K562 (cell line): ENCODE measurements around the gene MED15. TPM values are rescaled to one million over a fixed set of nuclear protein-coding genes. Genes with fewer than 3 reads are reported as not detected.

Experiments
- ATAC-seq: fragments of 200-7000 bp; cut with Tn5 transposase; 3 replicates; pipeline ENCODE4 v1.9.1; 2020; ENCODE audit warnings: moderate library complexity
- BruUV-seq: library from RNA; stranded (reverse); fragments of 400-500 nt; replicated peaks from 2 replicates; lab custom pipeline; 2021; lab: Mats Ljungman, UMichigan
- CTCF ChIA-PET: fragments of 300-600 bp; formaldehyde crosslinking; extraction: SDS; loops from one replicate; lab custom pipeline; 2021; ENCODE audit warnings: low intra/inter-chr PET ratio; lab: Yijun Ruan, JAX
- POLR2A ChIA-PET: fragments of 300-600, 350-650 bp; sonication (Branson Sonifier 250); formaldehyde crosslinking; extraction: SDS; loops from one replicate; lab custom pipeline; 2021; ENCODE audit warnings: antibody characterized with exemption, inconsistent platforms; lab: Yijun Ruan, JAX
- DNase-seq, 4 experiments: peaks; one replicate each; pipeline versions ENCODE4 v3.0.0 to v3.0.0-alpha.2; 2011 to 2018; ENCODE audit warnings: low spot score in 3 of 4, mixed read lengths in 3 of 4; ENCODE audit errors: extremely low read depth in 1 of 4
- FAIRE-seq: peaks from 2 replicates; lab custom pipeline; 2011; peaks lifted over from hg19 to GRCh38; lab: Jason Lieb, UNC
- H2AFZ ChIP-seq: 2 replicates; pipeline ENCODE4 v1.6.0; 2011; ENCODE audit warnings: low read depth, low read length, control low read depth, inconsistent platforms
- H3K27ac ChIP-seq: fragments of 200-600 bp; 3 replicates; pipeline ENCODE4 v1.8.0; 2011; ENCODE audit warnings: low read depth, mild to moderate bottlenecking, control low read depth, inconsistent platforms, low read length, moderate library complexity, mixed read lengths; ENCODE audit errors: extremely low read depth
- H3K27me3 ChIP-seq, 2 experiments: fragments of 300-600 bp in 1 of 2; 2 replicates in 1 of 2; 3 replicates in 1 of 2; pipeline versions ENCODE4 v1.6.0 to v1.8.0; 2011; ENCODE audit warnings: inconsistent platforms in 2 of 2, low read length in 2 of 2, mild to moderate bottlenecking in 1 of 2, mixed read lengths in 1 of 2, moderate library complexity in 1 of 2; ENCODE audit not compliant: control insufficient read depth in 2 of 2, insufficient read depth in 2 of 2
- H3K36me3 ChIP-seq: fragments of 300-600 bp; 3 replicates; pipeline ENCODE4 v1.8.0; 2011; ENCODE audit warnings: mild to moderate bottlenecking, low read length, inconsistent platforms; ENCODE audit not compliant: control insufficient read depth, insufficient read depth
- H3K4me1 ChIP-seq, 2 experiments: fragments of 200-600 bp in 1 of 2; replicated peaks in 1 of 2; 2 replicates in 1 of 2; 3 replicates in 1 of 2; pipeline versions ENCODE4 v1.5.1 to v1.8.0; 2011; ENCODE audit warnings: inconsistent platforms in 2 of 2, low read length in 2 of 2, mild to moderate bottlenecking in 1 of 2, mixed read lengths in 1 of 2, moderate library complexity in 1 of 2; ENCODE audit not compliant: control insufficient read depth in 2 of 2, insufficient read depth in 2 of 2
- H3K4me2 ChIP-seq: 2 replicates; pipeline ENCODE4 v1.6.1; 2011; ENCODE audit warnings: low read length, control low read depth, inconsistent platforms, mixed read lengths; ENCODE audit not compliant: insufficient read depth
- H3K4me3 ChIP-seq: fragments of 200-600 bp; sonication (generic), shearing (Covaris generic); 2 replicates; pipeline ENCODE4 v1.5.1; 2016; ENCODE audit warnings: control low read depth, inconsistent platforms
- H3K79me2 ChIP-seq: fragments of 200-600 bp; 3 replicates; pipeline ENCODE4 v1.8.0; 2011; ENCODE audit warnings: low read length, inconsistent platforms; ENCODE audit not compliant: control insufficient read depth, insufficient read depth
- H3K9ac ChIP-seq, 2 experiments: 2 replicates each; pipeline versions ENCODE4 v1.6.0 to v1.6.1; 2011; ENCODE audit warnings: low read depth in 2 of 2, low read length in 2 of 2, control low read depth in 1 of 2, inconsistent platforms in 1 of 2, mild to moderate bottlenecking in 1 of 2, mixed read lengths in 1 of 2; ENCODE audit not compliant: insufficient read depth in 1 of 2
- H3K9me1 ChIP-seq: one replicate; pipeline ENCODE4 v1.6.0; 2011; ENCODE audit warnings: inconsistent platforms, mild to moderate bottlenecking, low read length, moderate library complexity; ENCODE audit not compliant: control insufficient read depth, insufficient read depth
- H3K9me3 ChIP-seq: replicated peaks from 2 replicates; pipeline ENCODE4 v1.5.1; 2011; ENCODE audit warnings: low read depth, low read length, inconsistent platforms; ENCODE audit not compliant: control insufficient read depth, insufficient read depth
- H4K20me1 ChIP-seq: replicated peaks from 2 replicates; pipeline ENCODE4 v1.6.1; 2011; ENCODE audit warnings: low read length, inconsistent platforms, mixed read lengths; ENCODE audit not compliant: control insufficient read depth, insufficient read depth
- CC2D1A ChIP-seq: fragments of 450-650 bp; IDR thresholded peaks from 2 replicates; pipeline ENCODE4 v1.6.1; 2017; ENCODE audit warnings: mild to moderate bottlenecking
- CHD4 ChIP-seq: fragments of 200-600 bp; sonication (generic); IDR thresholded peaks from 3 replicates; pipeline ENCODE4 v1.6.1; 2012; ENCODE audit warnings: low read depth, mild to moderate bottlenecking, mixed read lengths, low read length, inconsistent platforms; ENCODE audit not compliant: insufficient read depth, insufficient replicate concordance, poor library complexity, severe bottlenecking
- MYNN ChIP-seq, 2 experiments: sonication (generic); formaldehyde crosslinking in 1 of 2; IDR thresholded peaks; 2 replicates each; pipeline versions ENCODE4 v1.5.0 to v1.6.1; 2016 to 2020; ENCODE audit warnings: antibody characterized with exemption in 1 of 2, missing genetic modification reagents in 1 of 2
- RFX7 ChIP-seq: fragments of 250-450 bp; sonication (Bioruptor Pico); IDR thresholded peaks from 2 replicates; pipeline ENCODE4 v1.5.1; 2021; ENCODE audit warnings: mild to moderate bottlenecking
- SIN3A ChIP-seq, 2 experiments: fragments of 150-350 bp in 1 of 2; IDR thresholded peaks; 2 replicates each; pipeline ENCODE4 v1.6.1; 2011 to 2016; ENCODE audit warnings: borderline replicate concordance in 2 of 2, low read depth in 2 of 2, low read length in 2 of 2, mild to moderate bottlenecking in 2 of 2, moderate library complexity in 2 of 2; ENCODE audit not compliant: control insufficient read depth in 1 of 2
- TRIM28 ChIP-seq: fragments of 450-650 bp; IDR thresholded peaks from 2 replicates; pipeline ENCODE4 v1.6.1; 2017
- ZC3H11A ChIP-seq: IDR thresholded peaks from 2 replicates; pipeline ENCODE4 v1.6.1; 2012; ENCODE audit warnings: low read depth, low read length, improper control_type of control experiment
- ZNF23 ChIP-seq: fragments of 250-450 bp; sonication (Bioruptor Pico); IDR thresholded peaks from 2 replicates; pipeline ENCODE4 v1.4.0; 2020; ENCODE audit warnings: mild to moderate bottlenecking
- WGBS: fragments of 100-300 bp; shearing (Covaris generic); methylation state at CpG from one replicate; pipeline ENCODE4 v1.1.6; 2016; ENCODE audit warnings: low coverage, mixed read lengths; ENCODE audit not compliant: insufficient coverage; ENCODE audit errors: missing lambda C conversion rate; 5-methylcytosine and 5-hydroxymethylcytosine counted together
- in situ Hi-C: fragments of 300-500 bp; cut with MboI; formaldehyde crosslinking; loops from 4 replicates; pipeline ENCODE4 v1.15.0; 2018; ENCODE audit warnings: inconsistent platforms, mixed read lengths
- intact Hi-C: fragments of 100-400 bp; cut with micrococcal nuclease; formaldehyde crosslinking; loops from 2 replicates; pipeline ENCODE4 v1.14.2; 2022
- polyA plus RNA-seq, 8 experiments: library from polyadenylated mRNA; depleted of rRNA in 4 of 8; stranded (reverse) in 5 of 8; unstranded in 3 of 8; fragments of >200 nt; fragmentation: Nextera tagmentation in 2 of 8; fragmentation: Illumina TruSeq in 1 of 8; extraction: Ambion mirVana in 2 of 8; extraction: Trizol in 1 of 8; gene quantifications; 2 replicates each; pipeline versions ENCODE4 v1.2.1 to v1.2.3, GENCODE V29; 2011 to 2014; ENCODE audit warnings: inconsistent platforms in 1 of 8, missing spikeins in 1 of 8
- total RNA-seq, 7 experiments: library from RNA; depleted of rRNA in 6 of 7; stranded (reverse); fragments of >200 nt in 6 of 7; fragmentation: Illumina TruSeq in 2 of 7; extraction: Trizol in 2 of 7; gene quantifications; 2 replicates each; pipeline versions ENCODE4 v1.2.1 to v1.2.3, GENCODE V29; 2011 to 2021; ENCODE audit warnings: low replicate concordance in 1 of 7
- TF ChIP-seq, protein P1 (sequence below): sonication (generic); formaldehyde crosslinking; IDR thresholded peaks from 2 replicates; pipeline ENCODE4 v1.8.0; 2022; ENCODE audit warnings: missing genetic modification reagents, mild to moderate bottlenecking, borderline replicate concordance
- TF ChIP-seq, protein P2 (sequence below): fragments of 250-450 bp; sonication (Bioruptor Pico); IDR thresholded peaks from 2 replicates; pipeline ENCODE4 v1.5.0; 2020; ENCODE audit warnings: mild to moderate bottlenecking
- TF ChIP-seq, protein P3 (sequence below): sonication (generic); formaldehyde crosslinking; IDR thresholded peaks from 2 replicates; pipeline ENCODE4 v1.8.1; 2023; ENCODE audit warnings: missing genetic modification reagents, mild to moderate bottlenecking, borderline replicate concordance

MED15 gene
- total and polyA plus RNA-seq, 9 of the 15 experiments (the other 6 are each of a cell fraction or from before 2014, with no cell fraction given) = 4.0 to 271 (median 60.1) TPM

DNA sequence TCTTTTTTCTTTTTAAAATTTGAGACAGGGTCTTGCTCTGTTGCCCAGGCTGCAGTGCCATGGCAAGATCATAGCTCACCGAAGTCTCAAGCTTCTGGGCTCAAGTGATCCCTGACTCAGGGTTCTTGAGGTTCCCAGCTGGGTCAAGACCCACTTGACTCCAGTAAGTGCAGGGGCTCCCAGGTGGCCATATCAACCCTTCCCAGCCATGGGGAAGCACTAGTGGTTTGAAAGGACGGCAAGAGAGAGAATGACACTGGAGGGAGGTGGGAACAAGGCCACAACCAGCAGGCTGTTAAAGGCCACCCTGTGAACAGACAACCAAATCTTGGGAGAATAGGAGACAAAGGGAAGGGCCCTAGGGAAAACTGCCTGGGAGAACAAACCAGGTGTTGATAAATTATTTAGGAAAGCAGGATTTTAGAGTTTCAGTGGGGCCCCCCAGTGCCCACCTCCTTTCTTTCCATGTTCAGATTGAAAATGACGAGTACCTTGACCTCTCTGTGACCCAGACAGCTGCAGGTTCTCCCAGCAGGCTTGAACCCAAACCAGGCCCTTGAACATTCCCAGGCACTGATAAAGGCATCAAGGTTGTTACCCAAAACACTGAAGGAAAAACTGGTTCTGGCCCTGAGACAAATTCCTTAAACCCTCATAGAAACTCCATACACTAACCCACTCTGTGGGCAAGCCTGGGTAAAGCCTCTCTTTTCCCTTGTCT is 40.6 kb upstream of the MED15 start:
- whole genome bisulfite sequencing = 12% methylated on average over 3 of the region's 3 CpGs
- TF ChIP-seq SIN3A (IDR thresholded peaks at IDR 0.05; ENCODE audit: borderline replicate concordance in 2 of 2, control insufficient read depth in 1 of 2, low read depth in 2 of 2, low read length in 2 of 2) (no peak), ZNF23 (CRISPR knock-in tag) (no peak), RFX7 (0 out of 2 replicates have a peak, but pooled peaks have one; percentile 18), CC2D1A (no peak), MYNN (IDR thresholded peaks at IDR 0.05) (peak; percentile 39; the same call in 1 of the 2 replicates), MYNN (CRISPR knock-in tag; IDR thresholded peaks at IDR 0.05) (no peak), ZC3H11A (no peak), CHD4 (no peak), TRIM28 (no peak)
- TF ChIP-seq, protein P1, sequence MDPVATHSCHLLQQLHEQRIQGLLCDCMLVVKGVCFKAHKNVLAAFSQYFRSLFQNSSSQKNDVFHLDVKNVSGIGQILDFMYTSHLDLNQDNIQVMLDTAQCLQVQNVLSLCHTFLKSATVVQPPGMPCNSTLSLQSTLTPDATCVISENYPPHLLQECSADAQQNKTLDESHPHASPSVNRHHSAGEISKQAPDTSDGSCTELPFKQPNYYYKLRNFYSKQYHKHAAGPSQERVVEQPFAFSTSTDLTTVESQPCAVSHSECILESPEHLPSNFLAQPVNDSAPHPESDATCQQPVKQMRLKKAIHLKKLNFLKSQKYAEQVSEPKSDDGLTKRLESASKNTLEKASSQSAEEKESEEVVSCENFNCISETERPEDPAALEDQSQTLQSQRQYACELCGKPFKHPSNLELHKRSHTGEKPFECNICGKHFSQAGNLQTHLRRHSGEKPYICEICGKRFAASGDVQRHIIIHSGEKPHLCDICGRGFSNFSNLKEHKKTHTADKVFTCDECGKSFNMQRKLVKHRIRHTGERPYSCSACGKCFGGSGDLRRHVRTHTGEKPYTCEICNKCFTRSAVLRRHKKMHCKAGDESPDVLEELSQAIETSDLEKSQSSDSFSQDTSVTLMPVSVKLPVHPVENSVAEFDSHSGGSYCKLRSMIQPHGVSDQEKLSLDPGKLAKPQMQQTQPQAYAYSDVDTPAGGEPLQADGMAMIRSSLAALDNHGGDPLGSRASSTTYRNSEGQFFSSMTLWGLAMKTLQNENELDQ (CRISPR knock-in tag) = 0 out of 2 replicates have a peak, but pooled peaks have one; percentile 44
- TF ChIP-seq, protein P2, sequence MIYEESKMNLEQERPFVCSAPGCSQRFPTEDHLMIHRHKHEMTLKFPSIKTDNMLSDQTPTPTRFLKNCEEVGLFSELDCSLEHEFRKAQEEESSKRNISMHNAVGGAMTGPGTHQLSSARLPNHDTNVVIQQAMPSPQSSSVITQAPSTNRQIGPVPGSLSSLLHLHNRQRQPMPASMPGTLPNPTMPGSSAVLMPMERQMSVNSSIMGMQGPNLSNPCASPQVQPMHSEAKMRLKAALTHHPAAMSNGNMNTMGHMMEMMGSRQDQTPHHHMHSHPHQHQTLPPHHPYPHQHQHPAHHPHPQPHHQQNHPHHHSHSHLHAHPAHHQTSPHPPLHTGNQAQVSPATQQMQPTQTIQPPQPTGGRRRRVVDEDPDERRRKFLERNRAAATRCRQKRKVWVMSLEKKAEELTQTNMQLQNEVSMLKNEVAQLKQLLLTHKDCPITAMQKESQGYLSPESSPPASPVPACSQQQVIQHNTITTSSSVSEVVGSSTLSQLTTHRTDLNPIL (CRISPR knock-in tag) = no peak
- TF ChIP-seq, protein P3, sequence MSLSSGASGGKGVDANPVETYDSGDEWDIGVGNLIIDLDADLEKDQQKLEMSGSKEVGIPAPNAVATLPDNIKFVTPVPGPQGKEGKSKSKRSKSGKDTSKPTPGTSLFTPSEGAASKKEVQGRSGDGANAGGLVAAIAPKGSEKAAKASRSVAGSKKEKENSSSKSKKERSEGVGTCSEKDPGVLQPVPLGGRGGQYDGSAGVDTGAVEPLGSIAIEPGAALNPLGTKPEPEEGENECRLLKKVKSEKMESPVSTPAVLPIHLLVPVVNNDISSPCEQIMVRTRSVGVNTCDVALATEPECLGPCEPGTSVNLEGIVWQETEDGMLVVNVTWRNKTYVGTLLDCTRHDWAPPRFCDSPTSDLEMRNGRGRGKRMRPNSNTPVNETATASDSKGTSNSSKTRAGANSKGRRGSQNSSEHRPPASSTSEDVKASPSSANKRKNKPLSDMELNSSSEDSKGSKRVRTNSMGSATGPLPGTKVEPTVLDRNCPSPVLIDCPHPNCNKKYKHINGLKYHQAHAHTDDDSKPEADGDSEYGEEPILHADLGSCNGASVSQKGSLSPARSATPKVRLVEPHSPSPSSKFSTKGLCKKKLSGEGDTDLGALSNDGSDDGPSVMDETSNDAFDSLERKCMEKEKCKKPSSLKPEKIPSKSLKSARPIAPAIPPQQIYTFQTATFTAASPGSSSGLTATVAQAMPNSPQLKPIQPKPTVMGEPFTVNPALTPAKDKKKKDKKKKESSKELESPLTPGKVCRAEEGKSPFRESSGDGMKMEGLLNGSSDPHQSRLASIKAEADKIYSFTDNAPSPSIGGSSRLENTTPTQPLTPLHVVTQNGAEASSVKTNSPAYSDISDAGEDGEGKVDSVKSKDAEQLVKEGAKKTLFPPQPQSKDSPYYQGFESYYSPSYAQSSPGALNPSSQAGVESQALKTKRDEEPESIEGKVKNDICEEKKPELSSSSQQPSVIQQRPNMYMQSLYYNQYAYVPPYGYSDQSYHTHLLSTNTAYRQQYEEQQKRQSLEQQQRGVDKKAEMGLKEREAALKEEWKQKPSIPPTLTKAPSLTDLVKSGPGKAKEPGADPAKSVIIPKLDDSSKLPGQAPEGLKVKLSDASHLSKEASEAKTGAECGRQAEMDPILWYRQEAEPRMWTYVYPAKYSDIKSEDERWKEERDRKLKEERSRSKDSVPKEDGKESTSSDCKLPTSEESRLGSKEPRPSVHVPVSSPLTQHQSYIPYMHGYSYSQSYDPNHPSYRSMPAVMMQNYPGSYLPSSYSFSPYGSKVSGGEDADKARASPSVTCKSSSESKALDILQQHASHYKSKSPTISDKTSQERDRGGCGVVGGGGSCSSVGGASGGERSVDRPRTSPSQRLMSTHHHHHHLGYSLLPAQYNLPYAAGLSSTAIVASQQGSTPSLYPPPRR (CRISPR knock-in tag) = no peak

More for the DNA sequence above, 40.6 kb upstream of the MED15 start:
- FAIRE-seq (no peak), DNase-seq (no peak), ATAC-seq (no peak)
- no TSS peak for BruUV-seq
- Histone ChIP-seq H3K4me1 (peaks cover 7 to 13% of the 10 kb centered on the region in 2 experiments; a peak in 4 of 5 replicates), H4K20me1 (peaks cover 27% of the 10 kb centered on the region), H3K9ac (peak overlapping the region in 1 of 2 experiments; percentile 10; a peak in 1 of 4 replicates), H3K9me3 (no peaks in the 10 kb centered on the region), H2AFZ (no peak overlapping the region), H3K4me3 (no peak overlapping the region), H3K79me2 (no peaks in the 10 kb centered on the region), H3K27ac (no peak overlapping the region), H3K27me3 (peaks cover 15 to 25% of the 10 kb centered on the region in 2 experiments; a peak in 4 of 5 replicates), H3K36me3 (peaks cover 3% of the 10 kb centered on the region; the same call in 1 of the 3 replicates), H3K9me1 (no peaks in the 10 kb centered on the region), H3K4me2 (no peak overlapping the region)
- ChIA-PET POLR2A (interaction anchor here (0.6 to 3.7 kb wide), 5 partner anchors 14 to 59 kb away, joined by 3 to 21 read pairs (median 4); partner anchors contain the start of gene MED15), CTCF (no interaction called here)
- in situ Hi-C loops (no loop called here), intact Hi-C loops (no loop called here)
